Keratinocyte (primary cell): ENCODE measurements around the gene RNF115. TPM values are rescaled to one million over a fixed set of nuclear protein-coding genes. Genes with fewer than 3 reads are reported as not detected.

ENCODE experiments used
- DNase-seq: peaks from one replicate; pipeline ENCODE4 v3.0.0-alpha.2; 2011; ENCODE audit warnings: low read depth, missing footprints, low spot score
- FAIRE-seq: peaks from 2 replicates; lab custom pipeline; 2011; peaks lifted over from hg19 to GRCh38; lab: Jason Lieb, UNC
- H2AFZ ChIP-seq: 2 replicates; pipeline ENCODE4 v1.6.0; 2012; ENCODE audit warnings: low read length, control low read depth, inconsistent platforms; ENCODE audit not compliant: control insufficient read depth
- H3K27ac ChIP-seq: 2 replicates; pipeline ENCODE4 v1.5.1; 2011; ENCODE audit warnings: low read length; ENCODE audit not compliant: control insufficient read depth, insufficient read depth
- H3K27me3 ChIP-seq: 3 replicates; pipeline ENCODE4 v1.6.0; 2011; ENCODE audit warnings: low read length; ENCODE audit not compliant: control insufficient read depth, insufficient read depth; ENCODE audit errors: extremely low read depth
- H3K36me3 ChIP-seq, 2 experiments: 2 replicates in 1 of 2; 3 replicates in 1 of 2; pipeline ENCODE4 v1.5.1; 2011; ENCODE audit warnings: low read length in 2 of 2, mild to moderate bottlenecking in 1 of 2; ENCODE audit not compliant: control insufficient read depth in 2 of 2, insufficient read depth in 2 of 2; ENCODE audit errors: extremely low read depth in 1 of 2
- H3K4me1 ChIP-seq: 3 replicates; pipeline ENCODE4 v1.5.1; 2011; ENCODE audit warnings: low read length; ENCODE audit not compliant: control insufficient read depth, insufficient read depth; ENCODE audit errors: extremely low read depth
- H3K4me2 ChIP-seq: 3 replicates; pipeline ENCODE4 v1.6.0; 2011; ENCODE audit warnings: low read depth, low read length; ENCODE audit not compliant: control insufficient read depth, insufficient read depth; ENCODE audit errors: extremely low read depth
- H3K4me3 ChIP-seq, 3 experiments: fragments of 200-600 bp in 1 of 3; sonication (generic) in 1 of 3; 2 replicates in 2 of 3; 3 replicates in 1 of 3; pipeline ENCODE4 v1.5.1; 2011 to 2016; ENCODE audit warnings: low read length in 3 of 3, mild to moderate bottlenecking in 3 of 3, control low read depth in 2 of 3, inconsistent platforms in 1 of 3, low read depth in 1 of 3, mixed read lengths in 1 of 3, mixed run types in 1 of 3, moderate library complexity in 1 of 3; ENCODE audit not compliant: control insufficient read depth in 2 of 3, insufficient read depth in 2 of 3; ENCODE audit errors: extremely low read depth in 1 of 3
- H3K79me2 ChIP-seq: 2 replicates; pipeline ENCODE4 v1.6.0; 2012; ENCODE audit warnings: low read length; ENCODE audit not compliant: control insufficient read depth, insufficient read depth
- H3K9ac ChIP-seq: 3 replicates; pipeline ENCODE4 v1.6.0; 2011; ENCODE audit warnings: low read length; ENCODE audit not compliant: control insufficient read depth, insufficient read depth; ENCODE audit errors: extremely low read depth
- H3K9me1 ChIP-seq: 3 replicates; pipeline ENCODE4 v1.6.0; 2011; ENCODE audit warnings: low read length; ENCODE audit not compliant: control insufficient read depth, insufficient read depth; ENCODE audit errors: extremely low read depth
- H3K9me3 ChIP-seq: 2 replicates; pipeline ENCODE4 v1.5.1; 2012; ENCODE audit warnings: low read depth, low read length; ENCODE audit not compliant: control insufficient read depth
- H4K20me1 ChIP-seq: 3 replicates; pipeline ENCODE4 v1.6.0; 2011; ENCODE audit warnings: low read length; ENCODE audit not compliant: control insufficient read depth, insufficient read depth; ENCODE audit errors: extremely low read depth
- EZH2 ChIP-seq: IDR thresholded peaks from one replicate; pipeline ENCODE4 v1.6.1; 2012; ENCODE audit warnings: inconsistent platforms, mild to moderate bottlenecking, low read length, moderate library complexity
- dilution Hi-C: fragments of 300-500 bp; cut with MboI; formaldehyde crosslinking; loops from one replicate; pipeline ENCODE4 v1.7.0; 2020; ENCODE audit warnings: low sequenced_read_pairs; ENCODE audit not compliant: extremely low pct_ligation_motif_present
- polyA plus RNA-seq, 5 experiments: library from polyadenylated mRNA; depleted of rRNA in 3 of 5; stranded (reverse) in 3 of 5; stranded (forward) in 1 of 5; unstranded in 1 of 5; fragments of >200 nt; gene quantifications; 1 replicate in 1 of 5; 2 replicates in 3 of 5; 3 replicates in 1 of 5; pipeline versions ENCODE4 v1.2.1 to v1.2.3, GENCODE V29; 2011 to 2012; ENCODE audit warnings: missing spikeins in 2 of 5, low read depth in 1 of 5, low replicate concordance in 1 of 5
- TF ChIP-seq, protein P1 (sequence below), 3 experiments: IDR thresholded peaks in 1 of 3; conservative IDR thresholded peaks in 1 of 3; optimal IDR thresholded peaks in 1 of 3; 2 replicates in 2 of 3; 3 replicates in 1 of 3; pipeline versions ENCODE3 to v1.5.1; 2011; ENCODE audit warnings: low read length in 3 of 3, mild to moderate bottlenecking in 3 of 3, moderate library complexity in 2 of 3, control low read depth in 1 of 3, inconsistent platforms in 1 of 3; ENCODE audit not compliant: insufficient read depth in 2 of 3; ENCODE audit errors: extremely low read depth in 1 of 3

RNF115 gene
- polyA plus RNA-seq, 1 donor (not counting 4 experiments of a cell fraction or from before 2014, with no cell fraction given) = 10.1 TPM

DNA sequence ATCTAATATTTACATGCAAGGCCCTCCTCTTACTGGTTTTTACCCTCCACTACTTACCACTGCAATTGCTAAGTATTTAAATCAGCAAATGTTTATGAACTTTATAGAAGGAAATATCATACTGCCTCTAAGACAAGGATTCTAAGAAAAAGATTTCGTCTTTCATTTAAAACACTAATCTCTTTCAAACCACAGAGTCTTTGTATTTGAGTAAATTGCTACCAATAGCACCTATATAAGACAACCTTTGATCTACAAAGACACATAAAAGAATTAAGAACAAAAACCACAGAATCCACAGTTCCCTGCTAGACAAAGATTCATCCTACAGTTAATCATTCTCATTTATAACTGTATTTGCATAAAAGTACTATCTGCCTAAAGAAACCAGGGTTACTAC, 37.6 kb downstream of the RNF115 start:
- H3K79me2 ChIP-seq = no peaks in the 10 kb centered on the region
- dilution Hi-C loops = no loop called here
- H2AFZ ChIP-seq = no peak overlapping the region
- no peaks in the 10 kb centered on the region for H3K27me3 ChIP-seq
- H3K4me1 ChIP-seq = peaks cover 19% of the 10 kb centered on the region
- no peak overlapping the region for H3K9ac ChIP-seq
- no peak for DNase-seq
- H3K4me3 ChIP-seq = no peak overlapping the region
- H3K9me1 ChIP-seq = no peaks in the 10 kb centered on the region
- peaks cover 3% of the 10 kb centered on the region in 2 experiments for H3K36me3 ChIP-seq
- FAIRE-seq = no peak
- H3K4me2 ChIP-seq = peak overlapping the region; percentile 54
- no peak for TF ChIP-seq EZH2
- TF ChIP-seq, protein P1, sequence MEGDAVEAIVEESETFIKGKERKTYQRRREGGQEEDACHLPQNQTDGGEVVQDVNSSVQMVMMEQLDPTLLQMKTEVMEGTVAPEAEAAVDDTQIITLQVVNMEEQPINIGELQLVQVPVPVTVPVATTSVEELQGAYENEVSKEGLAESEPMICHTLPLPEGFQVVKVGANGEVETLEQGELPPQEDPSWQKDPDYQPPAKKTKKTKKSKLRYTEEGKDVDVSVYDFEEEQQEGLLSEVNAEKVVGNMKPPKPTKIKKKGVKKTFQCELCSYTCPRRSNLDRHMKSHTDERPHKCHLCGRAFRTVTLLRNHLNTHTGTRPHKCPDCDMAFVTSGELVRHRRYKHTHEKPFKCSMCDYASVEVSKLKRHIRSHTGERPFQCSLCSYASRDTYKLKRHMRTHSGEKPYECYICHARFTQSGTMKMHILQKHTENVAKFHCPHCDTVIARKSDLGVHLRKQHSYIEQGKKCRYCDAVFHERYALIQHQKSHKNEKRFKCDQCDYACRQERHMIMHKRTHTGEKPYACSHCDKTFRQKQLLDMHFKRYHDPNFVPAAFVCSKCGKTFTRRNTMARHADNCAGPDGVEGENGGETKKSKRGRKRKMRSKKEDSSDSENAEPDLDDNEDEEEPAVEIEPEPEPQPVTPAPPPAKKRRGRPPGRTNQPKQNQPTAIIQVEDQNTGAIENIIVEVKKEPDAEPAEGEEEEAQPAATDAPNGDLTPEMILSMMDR (optimal IDR thresholded peaks at IDR 0.05 in 1 of 3, IDR thresholded peaks at IDR 0.05 in 1 of 3, conservative IDR thresholded peaks at IDR 0.05 in 1 of 3; ENCODE audit: extremely low read depth in 1 of 3, insufficient read depth in 2 of 3, low read length in 3 of 3) = no peak
- no peaks in the 10 kb centered on the region for H3K9me3 ChIP-seq
- no peaks in the 10 kb centered on the region for H4K20me1 ChIP-seq
- H3K27ac ChIP-seq = no peak overlapping the region

DNA sequence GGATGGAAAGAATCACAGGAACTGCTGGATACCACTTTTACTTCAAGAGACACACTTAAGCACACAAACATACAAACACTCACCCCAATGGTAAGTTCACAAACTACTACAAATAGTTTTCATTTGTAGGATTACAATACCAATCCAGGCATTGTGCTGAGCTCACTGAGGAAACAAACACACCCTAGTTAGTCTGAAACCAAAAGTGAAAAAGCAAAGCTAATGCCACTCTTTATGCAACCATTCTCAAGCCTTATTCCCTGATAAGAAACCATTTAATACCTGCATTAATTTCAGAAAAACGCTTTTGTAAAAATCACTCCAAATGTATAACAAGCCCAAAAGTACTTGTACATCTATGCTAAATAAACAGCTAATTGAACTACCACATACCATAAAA, 38.3 kb downstream of the RNF115 start:
- peak overlapping the region; percentile 54 for H3K4me2 ChIP-seq
- peaks cover 3% of the 10 kb centered on the region in 2 experiments for H3K36me3 ChIP-seq
- no peaks in the 10 kb centered on the region for H3K27me3 ChIP-seq
- H3K4me1 ChIP-seq = peaks cover 19% of the 10 kb centered on the region
- no peaks in the 10 kb centered on the region for H3K79me2 ChIP-seq
- H3K4me3 ChIP-seq = peak overlapping the region in 1 of 3 experiments; percentile 45
- H3K27ac ChIP-seq = peak overlapping the region; percentile 14
- DNase-seq (no peak), FAIRE-seq (peak; percentile 71)
- dilution Hi-C loops = no loop called here
- no peak overlapping the region for H2AFZ ChIP-seq
- TF ChIP-seq, protein P1 (optimal IDR thresholded peaks at IDR 0.05 in 1 of 3, IDR thresholded peaks at IDR 0.05 in 1 of 3, conservative IDR thresholded peaks at IDR 0.05 in 1 of 3; ENCODE audit: extremely low read depth in 1 of 3, insufficient read depth in 2 of 3, low read length in 3 of 3) = no peak
- no peak for TF ChIP-seq EZH2
- H4K20me1 ChIP-seq = no peaks in the 10 kb centered on the region
- no peaks in the 10 kb centered on the region for H3K9me3 ChIP-seq
- H3K9me1 ChIP-seq = no peaks in the 10 kb centered on the region
- H3K9ac ChIP-seq = no peak overlapping the region
